Measurements from ENCODE around the gene ABHD12B.
A peak's percentile ranks its signal among the peaks of the same experiment; 100 is the strongest.

The ABHD12B gene

GRCh38 chr14:50875359-50876070 is 3.7 kb downstream of the ABHD12B start:
- no peaks in the 10 kb centered on the region for H3K36me3 ChIP-seq (ENCODE audit: insufficient read depth, low read length)
- peak overlapping the region; percentile 61 for H3K4me2 ChIP-seq (ENCODE audit: low read length)
- no peaks in the 10 kb centered on the region for H3K27me3 ChIP-seq (ENCODE audit: insufficient read depth, low read length)
- no peaks in the 10 kb centered on the region for H3K79me2 ChIP-seq (ENCODE audit: insufficient read depth, low read length)
- peaks cover 89% of the 10 kb centered on the region for H3K4me1 ChIP-seq (ENCODE audit: insufficient read depth, low read length, severe bottlenecking)
- H3K9me2 ChIP-seq (ENCODE audit: low read depth, low read length): no peaks in the 10 kb centered on the region
- no peak overlapping the region for H2AFZ ChIP-seq (ENCODE audit: low read length)
- H3K27ac ChIP-seq (ENCODE audit: low read depth, low read length, poor library complexity, severe bottlenecking): peak overlapping the region; percentile 98
- peak overlapping the region; percentile 72 for H3K9ac ChIP-seq (ENCODE audit: low read length)
- H4K20me1 ChIP-seq (ENCODE audit: insufficient read depth, low read length): no peaks in the 10 kb centered on the region
- 0 out of 2 replicates have a peak, but pooled peaks cover 4% of the 10 kb centered on the region for H3F3A ChIP-seq (ENCODE audit: insufficient read depth, low read length)
- TF ChIP-seq CTCF (IDR thresholded peaks at IDR 0.05; ENCODE audit: low read length) (no peak), EZH2 (IDR thresholded peaks at IDR 0.05; ENCODE audit: borderline replicate concordance, low read length) (no peak)
- peak overlapping the region; percentile 46 for H3K4me3 ChIP-seq (ENCODE audit: low read depth, low read length, poor library complexity, severe bottlenecking)
- no peaks in the 10 kb centered on the region for H3K9me3 ChIP-seq (ENCODE audit: low read length)

DNA sequence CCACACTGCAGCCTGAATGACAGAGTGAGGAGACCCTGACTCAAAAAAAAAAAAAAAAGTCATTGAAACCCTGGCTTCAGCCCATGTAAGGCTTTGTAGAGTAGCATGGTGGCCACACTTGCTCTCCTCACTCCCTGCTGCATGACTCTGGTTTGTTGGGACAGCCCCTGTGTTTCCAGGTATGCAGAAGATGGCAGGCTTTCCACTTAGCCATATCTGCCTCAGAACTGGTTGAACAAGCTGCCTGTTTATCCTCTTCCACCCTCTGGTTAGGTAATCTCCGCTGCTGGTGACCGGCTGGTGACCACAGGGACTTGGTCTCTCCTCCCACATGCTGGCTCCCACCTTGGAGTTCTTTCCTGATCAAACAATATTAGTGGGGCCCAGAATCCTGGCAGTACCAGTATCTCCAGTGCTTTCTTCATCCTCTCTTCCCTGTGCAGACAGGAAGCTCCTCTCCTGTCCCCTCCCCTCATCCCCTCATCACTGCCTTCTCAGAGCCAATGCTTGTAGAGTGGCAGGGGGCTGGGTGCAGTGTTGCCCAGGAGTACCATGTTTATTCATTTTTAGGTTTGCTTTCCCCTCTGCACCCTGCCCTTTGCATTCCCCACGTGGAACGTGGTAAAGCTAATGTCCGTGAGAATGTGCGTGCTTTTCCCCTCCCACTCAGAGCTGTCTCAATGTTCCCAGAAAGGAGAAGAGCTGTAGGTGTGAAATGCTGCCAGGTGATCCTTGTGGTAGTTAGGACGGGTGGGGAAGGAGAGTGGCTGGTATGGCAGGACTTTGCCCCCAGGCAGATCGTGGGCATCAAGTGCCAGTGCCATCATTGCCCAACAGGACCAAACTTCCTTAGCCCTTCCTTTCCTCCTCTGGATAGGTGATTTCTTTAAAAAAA is 11.3 kb downstream of the ABHD12B start:
- Histone ChIP-seq H3K4me3 (ENCODE audit: low read depth, low read length, poor library complexity, severe bottlenecking) (no peak overlapping the region), H3K36me3 (ENCODE audit: insufficient read depth, low read length) (no peaks in the 10 kb centered on the region), H2AFZ (ENCODE audit: low read length) (no peak overlapping the region), H3K4me2 (ENCODE audit: low read length) (no peak overlapping the region), H4K20me1 (ENCODE audit: insufficient read depth, low read length) (no peaks in the 10 kb centered on the region), H3K27ac (ENCODE audit: low read depth, low read length, poor library complexity, severe bottlenecking) (peak overlapping the region; percentile 56), H3K9ac (ENCODE audit: low read length) (no peak overlapping the region), H3K9me3 (ENCODE audit: low read length) (no peaks in the 10 kb centered on the region), H3K27me3 (ENCODE audit: insufficient read depth, low read length) (no peaks in the 10 kb centered on the region), H3F3A (ENCODE audit: insufficient read depth, low read length) (0 out of 2 replicates have a peak, but pooled peaks cover 4% of the 10 kb centered on the region), H3K4me1 (ENCODE audit: insufficient read depth, low read length, severe bottlenecking) (peaks cover 53% of the 10 kb centered on the region), H3K79me2 (ENCODE audit: insufficient read depth, low read length) (no peaks in the 10 kb centered on the region), H3K9me2 (ENCODE audit: low read depth, low read length) (no peaks in the 10 kb centered on the region)
- TF ChIP-seq CTCF (IDR thresholded peaks at IDR 0.05; ENCODE audit: low read length): no peak

GRCh38 chr14:50883827-50884197 is 12.0 kb downstream of the ABHD12B start:
- no peak overlapping the region for H3K4me2 ChIP-seq (ENCODE audit: low read length)
- H3K4me1 ChIP-seq (ENCODE audit: insufficient read depth, low read length, severe bottlenecking): peaks cover 47% of the 10 kb centered on the region
- TF ChIP-seq CTCF (IDR thresholded peaks at IDR 0.05; ENCODE audit: low read length) (no peak), EZH2 (IDR thresholded peaks at IDR 0.05; ENCODE audit: borderline replicate concordance, low read length) (no peak)
- no peak overlapping the region for H3K4me3 ChIP-seq (ENCODE audit: low read depth, low read length, poor library complexity, severe bottlenecking)
- no peaks in the 10 kb centered on the region for H3K9me3 ChIP-seq (ENCODE audit: low read length)
- H3K9me2 ChIP-seq (ENCODE audit: low read depth, low read length): no peaks in the 10 kb centered on the region
- H2AFZ ChIP-seq (ENCODE audit: low read length): no peak overlapping the region
- H3K27me3 ChIP-seq (ENCODE audit: insufficient read depth, low read length): no peaks in the 10 kb centered on the region
- H3K9ac ChIP-seq (ENCODE audit: low read length): no peak overlapping the region
- no peaks in the 10 kb centered on the region for H4K20me1 ChIP-seq (ENCODE audit: insufficient read depth, low read length)
- peak overlapping the region; percentile 21 for H3K27ac ChIP-seq (ENCODE audit: low read depth, low read length, poor library complexity, severe bottlenecking)
- no peaks in the 10 kb centered on the region for H3K79me2 ChIP-seq (ENCODE audit: insufficient read depth, low read length)
- H3F3A ChIP-seq (ENCODE audit: insufficient read depth, low read length): 0 out of 2 replicates have a peak, but pooled peaks cover 4% of the 10 kb centered on the region
- 0 out of 2 replicates have a peak, but pooled peaks cover 3% of the 10 kb centered on the region for H3K36me3 ChIP-seq (ENCODE audit: insufficient read depth, low read length)
